AG10803 (cell line): ENCODE data around the gene ZFHX3.

ENCODE experiments used
- DNase-seq: peaks from one replicate; pipeline ENCODE4 v3.0.0; 2010; ENCODE audit warnings: low read depth
- H3K4me3 ChIP-seq: 2 replicates; pipeline ENCODE4 v1.5.1; 2011; ENCODE audit warnings: mild to moderate bottlenecking, low read length, control low read depth
- CTCF ChIP-seq: conservative IDR thresholded peaks from 2 replicates; pipeline ENCODE4 v1.5.1; 2011; ENCODE audit warnings: mild to moderate bottlenecking, low read length, control low read depth, inconsistent platforms

The ZFHX3 gene

GRCh38 chr16:73019457-73020362 is 28.2 kb downstream of the ZFHX3 start:
- peak; percentile 15 for DNase-seq
- no peak for TF ChIP-seq CTCF
- H3K4me3 ChIP-seq = no peak overlapping the region; the same call in 1 of the 2 replicates

- no peak for TF ChIP-seq CTCF
- no peak overlapping the region for H3K4me3 ChIP-seq
Measured at GRCh38 chr16:73018821-73019456, 29.0 kb downstream of the ZFHX3 start.

GRCh38 chr16:73017321-73017720 is 30.6 kb downstream of the ZFHX3 start:
- DNase-seq = no peak
- TF ChIP-seq CTCF = no peak
- no peak overlapping the region for H3K4me3 ChIP-seq

More at GRCh38 chr16:73018821-73019456, 29.0 kb downstream of the ZFHX3 start:
- DNase-seq = no peak

- DNase-seq = no peak
- no peak overlapping the region for H3K4me3 ChIP-seq
- TF ChIP-seq CTCF = no peak
Measured at GRCh38 chr16:73016488-73016830, 31.5 kb downstream of the ZFHX3 start.

- no peak overlapping the region for H3K4me3 ChIP-seq
- DNase-seq = no peak
- TF ChIP-seq CTCF = no peak
Measured at GRCh38 chr16:73015612-73016487, 32.1 kb downstream of the ZFHX3 start.

GRCh38 chr16:73014768-73015167 is 33.2 kb downstream of the ZFHX3 start:
- no peak for DNase-seq
- no peak overlapping the region for H3K4me3 ChIP-seq
- no peak for TF ChIP-seq CTCF
